Ovary (tissue), 10 donors: ENCODE data around the gene RIMBP3B. TPM values are rescaled to one million over a fixed set of nuclear protein-coding genes. Genes with fewer than 3 reads are reported as not detected.
"Not testable (repeated sequence)": the region's sequence is repeated elsewhere in the genome, so short reads cannot be mapped to it uniquely, and the experiment has no call there.

Experiments
- DNase-seq, 5 donors: peaks; one replicate each; pipeline ENCODE4 v3.0.0-alpha.2; 2019 to 2020
- H3K27ac ChIP-seq, 2 donors: fragments of 200-600 bp; one replicate each; pipeline versions ENCODE4 v1.5.1 to v1.8.0; 2019 to 2022
- H3K27me3 ChIP-seq: fragments of 200-600 bp; one replicate; pipeline ENCODE4 v1.8.0; 2022
- H3K36me3 ChIP-seq: fragments of 200-600 bp; sonication (generic); one replicate; pipeline ENCODE4 v1.5.1; 2019
- H3K4me1 ChIP-seq: one replicate; pipeline ENCODE4 v1.8.1; 2013; ENCODE audit warnings: mild to moderate bottlenecking, moderate library complexity; ENCODE audit not compliant: insufficient read depth
- H3K4me3 ChIP-seq: fragments of 200-600 bp; sonication (generic); one replicate; pipeline ENCODE4 v1.5.1; 2017
- H3K9me3 ChIP-seq, 2 donors: fragments of 200-600 bp in 1 of 2; sonication (generic) in 1 of 2; one replicate each; pipeline versions ENCODE4 v1.5.1 to v1.8.1; 2013 to 2019; ENCODE audit warnings: mild to moderate bottlenecking in 1 of 2, moderate library complexity in 1 of 2
- WGBS, 3 donors: extraction: QIAGEN DNeasy Blood & Tissue Kit in 1 of 3; methylation state at CpG; one replicate each; pipeline versions ENCODE4 v1.1.5 to v1.1.7; 2013 to 2017; 5-methylcytosine and 5-hydroxymethylcytosine counted together
- intact Hi-C, 4 donors: fragments of 100-400 bp; cut with DNase I; formaldehyde crosslinking; loops; one replicate each; pipeline versions ENCODE4 v1.11.0 to v1.15.1; 2022 to 2023
- long read RNA-seq, 3 donors: library from polyadenylated mRNA in 2 of 3; unstranded in 2 of 3; transcript quantifications; one replicate each; pipeline ENCODE4 v2.0.0 and lab custom pipeline, GENCODE V29; 2021 to 2026
- polyA plus RNA-seq, 2 donors: library from polyadenylated mRNA; stranded (reverse); fragments of 200-250 nt in 1 of 2; fragments of 350-450 nt in 1 of 2; fragmentation: Illumina TruSeq in 1 of 2; extraction: RNeasy Lipid Tissue Mini Kit (QIAGEN cat#74804) in 1 of 2; gene quantifications; one replicate each; pipeline ENCODE4 v1.2.3, GENCODE V29; 2013 to 2014
- total RNA-seq, 7 donors: library from RNA; depleted of rRNA in 2 of 7; stranded (reverse); fragments of >200 nt in 2 of 7; fragmentation: NEBNext Ultra II Directional in 3 of 7; extraction: Animal tissue kit (Norgen Biotek cat#: 25700) in 3 of 7; gene quantifications; one replicate each; pipeline versions ENCODE4 v1.1.0 to v1.2.4, GENCODE V29; 2016 to 2023
- donor health status: DM: no; HTN: no; CAD: no; lungs with moderate emphysema.
- donor health status: DM: no; HTN: no; CAD: no.
- donor health status: Bipolar disorder and iron deficiency.
- donor health status: DM: yes; HTN: yes; CAD: no.
- donor health status: DM: no; HTN: no; CAD: no.
- donor health status: DM: yes; HTN: yes; CAD: no.

Gene RIMBP3B
- total RNA-seq (under 1 TPM in 5 of 7 donors, not detected in 2; 0.08 to 0.20 (median 0.12) TPM), polyA plus RNA-seq (not detected)
- long read RNA-seq, donor 1: 0 reads
- long read RNA-seq, donor 2, full-length matches to known transcripts: 1 of 1 reads
- long read RNA-seq, donor 2, partial matches to known transcripts: 0 of 1 reads
- long read RNA-seq, donor 2, other reads (novel, unspliced or antisense): 0 of 1 reads
- long read RNA-seq, donor 3, full-length matches to known transcripts: 1 of 1 reads
- long read RNA-seq, donor 3, partial matches to known transcripts: 0 of 1 reads
- long read RNA-seq, donor 3, other reads (novel, unspliced or antisense): 0 of 1 reads

GRCh38 chr22:21383701-21384467, at the start of gene RIMBP3B:
TSS of gene RIMBP3B (plus strand) at chr22:21383751. CDS start at chr22:21383859, 108 bp downstream.
- H3K27ac ChIP-seq, DNase-seq, H3K9me3 ChIP-seq, intact Hi-C loops, H3K27me3 ChIP-seq, H3K36me3 ChIP-seq, H3K4me3 ChIP-seq, H3K4me1 ChIP-seq: not testable (repeated sequence)
- WGBS, 3 donors: no CpG with 5 or more reads among the region's 91 CpGs

DNA sequence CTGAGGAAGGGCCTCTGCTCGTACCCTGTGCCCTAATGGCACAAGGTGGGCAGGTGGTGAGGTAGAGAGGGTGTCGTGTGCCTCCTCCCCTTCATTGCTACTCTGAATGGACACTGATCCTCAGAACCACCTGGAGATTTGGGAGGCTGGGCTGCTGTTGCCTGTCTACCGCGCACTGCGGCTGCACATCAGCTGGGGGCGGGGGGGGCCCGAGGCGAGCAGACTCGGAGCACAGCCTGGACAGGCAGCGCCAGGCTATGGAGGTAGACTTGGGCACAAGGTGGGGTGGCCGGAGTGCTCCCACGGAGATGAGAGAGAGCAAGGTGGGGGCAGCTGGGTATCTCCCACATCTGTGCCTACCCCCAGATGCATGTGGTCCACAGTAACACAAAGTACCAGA, 26.0 kb upstream of the RIMBP3B start:
- DNase-seq, H3K36me3 ChIP-seq, H3K9me3 ChIP-seq, H3K27me3 ChIP-seq, H3K4me1 ChIP-seq, H3K4me3 ChIP-seq, intact Hi-C loops, H3K27ac ChIP-seq: not testable (repeated sequence)
- WGBS, 3 donors: 76 to 84% methylated on average over 9 to 12 of the region's 12 CpGs; no CpG with 5 or more reads in 1 of the 3 donors

- H3K4me1 ChIP-seq, H3K36me3 ChIP-seq, H3K27ac ChIP-seq, H3K9me3 ChIP-seq, H3K4me3 ChIP-seq, H3K27me3 ChIP-seq, intact Hi-C loops, DNase-seq: not testable (repeated sequence)
- 1% methylated on average over 21 of the region's 59 CpGs; no CpG with 5 or more reads in 2 of the 3 donors for WGBS, 3 donors
Measured at GRCh38 chr22:21360525-21360924, 23.0 kb upstream of the RIMBP3B start.

GRCh38 chr22:21362473-21362872, 21.1 kb upstream of the RIMBP3B start:
- H3K36me3 ChIP-seq, H3K4me1 ChIP-seq, H3K27ac ChIP-seq, H3K9me3 ChIP-seq, H3K4me3 ChIP-seq, H3K27me3 ChIP-seq, intact Hi-C loops, DNase-seq: not testable (repeated sequence)
- WGBS, 3 donors: no CpG with 5 or more reads among the region's 4 CpGs

GRCh38 chr22:21363061-21363460, 20.5 kb upstream of the RIMBP3B start:
- H3K27ac ChIP-seq, intact Hi-C loops, H3K36me3 ChIP-seq, H3K4me1 ChIP-seq, H3K9me3 ChIP-seq, DNase-seq, H3K4me3 ChIP-seq, H3K27me3 ChIP-seq: not testable (repeated sequence)
- 0 to 40% (median 29%) methylated on average over 1 to 3 of the region's 5 CpGs for WGBS, 3 donors

DNA sequence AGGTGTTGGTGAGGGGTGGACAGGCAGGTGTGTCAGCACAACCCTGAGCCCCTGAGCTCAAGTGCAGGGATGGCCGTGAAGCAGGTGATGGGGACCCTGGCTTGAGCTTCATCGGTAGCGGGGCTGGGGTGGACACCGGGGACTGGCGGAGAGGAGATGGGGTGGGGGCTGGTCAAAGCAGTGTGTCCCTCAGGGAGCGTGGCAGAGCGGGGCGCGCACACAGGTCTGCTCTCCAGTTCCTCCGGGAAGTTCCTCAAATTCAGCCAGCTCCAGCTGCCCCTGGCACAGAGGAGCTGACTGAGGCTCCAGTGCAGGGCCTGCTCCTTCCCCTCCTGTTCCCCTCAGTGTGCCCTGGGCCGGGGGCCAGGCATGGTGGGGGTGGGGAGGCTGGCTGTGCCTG, 19.7 kb upstream of the RIMBP3B start:
- intact Hi-C loops: not testable (repeated sequence)
- WGBS, 3 donors: 59 to 81% (median 67%) methylated on average over 7 to 9 of the region's 11 CpGs

GRCh38 chr22:21364362-21364761, 19.2 kb upstream of the RIMBP3B start:
- intact Hi-C loops: not testable (repeated sequence)

More for the DNA sequence above, 19.7 kb upstream of the RIMBP3B start:
- not testable (repeated sequence) for H3K27ac ChIP-seq, H3K27me3 ChIP-seq, H3K9me3 ChIP-seq, H3K36me3 ChIP-seq, H3K4me3 ChIP-seq, H3K4me1 ChIP-seq, DNase-seq

DNA sequence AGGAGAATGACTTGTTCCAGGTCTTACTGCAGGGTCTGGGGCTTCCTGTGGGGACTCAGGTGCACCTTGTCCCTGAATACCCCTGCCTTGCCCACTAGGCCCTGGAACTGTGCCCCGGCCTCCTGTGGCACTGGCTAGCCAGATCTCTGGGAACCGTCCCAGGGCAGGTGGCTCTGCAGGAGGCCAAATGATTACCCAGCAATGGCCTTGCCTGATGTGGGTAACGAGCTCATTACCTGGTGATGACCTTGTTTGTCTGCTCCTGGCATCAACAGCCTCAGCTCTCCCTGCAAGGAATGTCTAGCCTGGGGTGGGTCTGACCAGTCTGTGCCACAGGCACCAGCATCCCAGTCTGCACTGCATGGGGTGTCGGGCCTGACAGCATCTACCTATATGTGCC, 18.2 kb upstream of the RIMBP3B start:
- WGBS, 3 donors: 63% methylated on average over 1 of the region's 4 CpGs; no CpG with 5 or more reads in 2 of the 3 donors
- H3K4me1 ChIP-seq, H3K27me3 ChIP-seq, H3K27ac ChIP-seq, H3K9me3 ChIP-seq, H3K4me3 ChIP-seq, H3K36me3 ChIP-seq, intact Hi-C loops, DNase-seq: not testable (repeated sequence)

More at GRCh38 chr22:21364362-21364761, 19.2 kb upstream of the RIMBP3B start:
- H3K27me3 ChIP-seq, H3K4me3 ChIP-seq, H3K4me1 ChIP-seq, H3K9me3 ChIP-seq, DNase-seq, H3K27ac ChIP-seq, H3K36me3 ChIP-seq: not testable (repeated sequence)
- no CpG with 5 or more reads among the region's 11 CpGs for whole genome bisulfite sequencing, 3 donors

- DNase-seq, H3K4me1 ChIP-seq, H3K27ac ChIP-seq, H3K36me3 ChIP-seq, H3K4me3 ChIP-seq, H3K27me3 ChIP-seq, intact Hi-C loops, H3K9me3 ChIP-seq: not testable (repeated sequence)
- WGBS, 3 donors: 88 to 91% methylated on average over 3 of the region's 12 CpGs; no CpG with 5 or more reads in 1 of the 3 donors
Measured at GRCh38 chr22:21368603-21369310, 14.8 kb upstream of the RIMBP3B start.

GRCh38 chr22:21375880-21376279, 7.7 kb upstream of the RIMBP3B start:
- DNase-seq, H3K27me3 ChIP-seq, intact Hi-C loops, H3K9me3 ChIP-seq, H3K4me3 ChIP-seq, H3K4me1 ChIP-seq, H3K27ac ChIP-seq, H3K36me3 ChIP-seq: not testable (repeated sequence)
- no CpG with 5 or more reads among the region's 4 CpGs for WGBS, 3 donors

GRCh38 chr22:21384468-21385357, 1.2 kb downstream of the RIMBP3B start:
- not testable (repeated sequence) for H3K27ac ChIP-seq

More at GRCh38 chr22:21384468-21385357, 1.2 kb downstream of the RIMBP3B start:
- H3K4me1 ChIP-seq, intact Hi-C loops, DNase-seq, H3K36me3 ChIP-seq, H3K4me3 ChIP-seq, H3K9me3 ChIP-seq, H3K27me3 ChIP-seq: not testable (repeated sequence)
- no CpG with 5 or more reads among the region's 79 CpGs for WGBS, 3 donors
